GM18526 (cell line): ENCODE measurements around the gene NKAIN4.
A peak's percentile ranks its signal among the peaks of the same experiment; 100 is the strongest.

Experiments used
- POLR2A ChIP-seq: IDR thresholded peaks from 3 replicates; pipeline ENCODE4 v1.6.1; 2011; ENCODE audit not compliant: insufficient read length; ENCODE audit errors: extremely low read depth

Gene NKAIN4

DNA sequence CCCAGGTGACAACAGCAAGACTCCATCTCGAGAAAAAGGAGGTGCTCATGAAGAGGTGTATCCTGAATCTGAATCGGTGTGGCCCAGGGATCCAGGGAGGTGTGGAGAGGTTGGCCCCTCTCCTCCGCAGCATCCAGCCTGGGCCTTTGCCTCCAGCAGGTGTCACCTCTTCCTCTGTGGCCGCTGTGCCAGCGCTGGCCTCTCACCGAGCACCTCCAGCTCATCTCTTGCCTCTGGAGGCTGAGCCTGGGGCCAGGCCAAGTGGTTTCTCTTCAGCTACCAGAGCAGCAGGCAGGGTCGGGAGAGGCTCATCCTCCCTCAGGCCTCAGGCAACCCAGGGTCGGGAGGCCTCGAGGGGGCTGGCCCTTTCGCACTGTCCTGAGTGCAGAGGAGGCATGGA lies 37.5 kb upstream of the NKAIN4 start:
- no peak for TF ChIP-seq POLR2A

DNA sequence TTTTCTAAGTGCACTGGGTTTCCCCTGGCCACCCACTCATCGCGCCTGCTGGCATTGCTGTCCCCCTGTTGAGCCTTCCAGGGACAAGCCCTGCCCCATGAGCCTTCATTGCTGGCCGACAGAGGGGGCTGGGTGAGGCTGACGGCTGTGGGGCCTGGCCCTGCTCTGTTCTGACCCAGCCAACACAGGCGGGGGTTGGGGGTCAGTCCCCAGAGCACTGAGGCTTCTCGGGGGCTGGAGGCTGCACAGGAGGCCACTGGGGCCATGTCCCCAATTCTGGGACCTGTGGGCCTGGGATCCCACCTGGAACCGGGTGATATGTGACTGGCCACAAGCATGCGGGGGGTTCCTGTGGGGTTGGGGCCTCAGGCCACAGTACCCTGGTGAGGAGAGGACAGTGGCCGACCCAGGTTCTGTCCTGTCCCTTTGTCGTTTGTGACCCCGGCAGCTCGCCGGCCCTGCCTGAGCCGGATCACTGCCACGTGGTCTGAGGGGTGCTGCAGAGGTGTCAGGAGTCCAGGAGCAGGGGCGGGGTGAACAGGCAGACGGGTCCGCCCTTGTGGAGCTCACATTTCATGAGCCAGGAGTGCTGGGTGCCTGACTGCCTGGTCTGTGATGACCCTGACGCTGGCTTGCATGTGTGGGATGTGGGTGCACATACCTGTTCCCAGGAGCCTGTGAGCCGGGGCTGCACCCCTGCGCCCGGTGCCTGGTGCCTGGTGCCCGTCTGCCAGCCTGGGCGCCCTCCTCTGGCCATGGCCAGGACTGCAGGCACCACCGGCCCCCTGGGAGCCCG lies 36.6 kb upstream of the NKAIN4 start:
- TF ChIP-seq POLR2A = no peak

DNA sequence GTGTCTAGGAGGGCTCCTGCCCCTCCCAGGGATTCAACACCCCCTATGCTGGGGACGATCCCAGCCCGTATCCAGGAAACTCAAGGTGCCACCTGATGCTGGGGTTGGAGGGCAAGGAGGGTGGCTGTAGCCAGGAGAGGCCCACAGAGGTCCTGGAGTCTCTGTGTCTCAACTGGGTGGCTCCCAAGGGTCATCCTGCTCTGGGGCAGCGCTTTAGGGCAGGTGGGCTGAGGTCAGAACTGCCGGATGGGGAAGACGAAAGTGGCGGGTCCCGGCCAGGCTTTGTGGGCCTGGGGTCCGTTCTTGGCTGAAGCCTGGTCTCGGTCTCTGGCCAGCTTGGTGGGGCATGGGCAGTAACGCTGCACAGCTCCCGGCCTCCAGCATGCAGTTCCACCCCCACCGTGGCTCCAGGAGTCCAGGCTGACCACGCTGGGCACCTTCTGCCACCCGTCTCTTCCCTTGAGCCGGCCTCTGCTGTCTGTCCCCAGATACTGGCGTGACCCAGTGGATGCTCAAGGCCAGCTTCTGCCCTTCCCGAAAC lies 35.9 kb upstream of the NKAIN4 start:
- TF ChIP-seq POLR2A = no peak

DNA sequence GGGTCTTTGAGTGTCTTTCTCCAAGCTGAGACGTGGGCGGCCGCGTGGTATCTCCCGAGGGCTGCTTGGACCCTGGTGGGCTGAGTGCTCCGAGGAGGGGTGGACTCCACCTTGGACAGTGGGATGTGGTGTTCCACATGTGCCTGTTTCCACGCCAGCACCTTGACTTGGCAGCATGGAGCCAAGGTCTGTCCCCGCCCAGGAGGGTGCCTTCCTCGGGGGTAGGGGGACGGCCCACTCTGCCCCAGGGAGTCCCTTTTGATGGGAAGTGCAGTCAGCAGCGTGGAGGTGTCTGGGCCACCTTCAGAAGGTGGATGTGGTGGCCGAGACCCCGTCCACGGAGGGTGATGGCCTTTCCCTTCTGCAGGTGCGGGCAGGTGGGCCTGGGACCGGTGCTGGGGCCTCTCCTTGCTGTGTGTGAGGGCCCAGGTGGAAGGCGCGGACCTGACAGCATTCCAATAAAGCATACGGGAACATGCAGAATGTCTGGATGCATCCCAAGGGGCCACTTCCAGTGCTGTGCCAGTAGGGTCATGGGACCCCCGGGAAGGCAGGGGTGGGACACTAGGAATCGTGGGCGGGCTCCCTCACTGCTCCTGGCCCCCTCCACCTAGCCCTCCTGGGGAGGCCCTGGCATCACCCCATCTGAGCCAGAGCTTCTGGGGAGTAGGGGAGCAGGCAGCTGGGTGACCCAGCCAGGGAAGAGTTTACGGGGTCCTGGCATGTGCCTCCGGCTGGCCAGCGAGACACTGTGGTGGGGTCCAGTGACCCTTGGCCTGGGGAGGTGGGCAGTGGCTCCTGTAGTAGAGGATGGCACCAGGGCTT lies 35.3 kb upstream of the NKAIN4 start:
- peak; percentile 12 for TF ChIP-seq POLR2A

DNA sequence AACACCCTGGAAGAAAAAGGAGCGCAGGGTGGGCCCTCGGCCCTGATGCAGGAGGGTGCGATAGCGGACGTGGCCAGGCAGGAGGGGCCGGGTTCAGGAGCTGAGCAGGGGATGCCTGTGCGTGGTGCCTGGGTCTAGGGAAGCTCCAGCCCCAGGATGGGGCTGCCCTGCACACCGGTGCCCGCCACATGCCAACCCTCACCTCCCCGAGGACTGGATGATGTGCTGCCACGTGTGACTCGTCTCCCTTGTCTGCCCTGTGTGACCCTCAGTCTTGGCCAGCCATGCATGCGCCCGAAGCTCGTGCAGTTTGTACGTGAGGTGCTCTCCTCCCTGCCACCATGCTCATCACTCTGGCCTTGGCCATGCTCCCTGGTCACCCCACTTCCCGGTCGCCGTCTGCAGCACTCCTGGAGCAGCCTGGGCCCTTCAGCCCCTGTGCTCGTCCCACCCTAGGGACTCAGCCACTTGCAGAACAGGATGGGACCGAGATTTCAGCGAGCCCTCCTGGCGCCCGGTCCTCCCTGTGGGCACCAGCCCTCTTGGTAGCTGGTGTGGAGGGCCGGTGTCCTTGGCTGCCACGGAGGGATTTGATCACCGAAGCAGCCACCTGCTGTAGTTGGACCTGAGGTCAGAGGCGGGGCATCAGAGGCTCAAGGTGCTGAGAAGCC lies 34.5 kb upstream of the NKAIN4 start:
- TF ChIP-seq POLR2A = no peak

DNA sequence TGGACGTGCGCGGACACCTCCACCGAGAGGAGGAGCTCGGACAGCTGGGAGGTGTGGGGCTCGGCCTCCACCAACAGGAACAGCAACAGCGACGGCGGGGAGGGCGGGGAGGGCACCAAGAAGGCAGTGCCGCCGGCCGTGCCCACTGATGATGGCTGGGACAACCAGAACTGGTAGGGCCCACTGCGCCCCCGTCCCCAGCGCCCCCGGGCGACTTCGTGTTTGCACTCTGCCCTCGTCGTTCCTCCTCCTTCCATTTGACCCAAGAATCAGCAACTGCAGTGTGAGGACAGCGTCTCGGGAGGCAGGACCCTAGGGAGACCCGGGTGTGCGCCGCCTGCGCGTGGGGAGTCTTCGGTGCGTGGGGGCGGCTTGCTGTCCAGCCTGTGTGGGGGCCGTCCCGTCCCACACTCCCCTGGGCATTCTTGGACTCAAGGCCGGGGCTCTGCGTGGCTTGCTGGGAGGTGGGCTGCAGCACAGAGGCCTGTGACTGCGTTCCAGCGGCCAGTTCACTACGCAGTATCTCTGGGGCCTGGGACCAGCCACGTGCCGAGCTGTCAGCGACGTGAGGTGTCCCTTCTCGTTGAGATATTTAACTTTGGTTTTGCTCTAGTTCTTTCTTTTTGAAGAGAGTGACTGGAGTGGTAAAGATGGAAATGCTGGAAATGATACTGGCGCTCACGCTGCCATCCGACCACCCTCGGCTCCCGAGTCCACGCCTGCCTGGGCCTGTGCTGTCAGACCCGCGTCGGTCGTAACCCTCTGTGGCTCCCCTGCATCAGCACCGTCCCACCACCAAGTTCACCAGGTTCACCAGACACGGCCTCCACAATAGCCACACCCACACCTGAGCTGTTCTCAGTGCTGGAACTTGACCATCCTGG lies 33.7 kb upstream of the NKAIN4 start:
- TF ChIP-seq POLR2A = no peak

DNA sequence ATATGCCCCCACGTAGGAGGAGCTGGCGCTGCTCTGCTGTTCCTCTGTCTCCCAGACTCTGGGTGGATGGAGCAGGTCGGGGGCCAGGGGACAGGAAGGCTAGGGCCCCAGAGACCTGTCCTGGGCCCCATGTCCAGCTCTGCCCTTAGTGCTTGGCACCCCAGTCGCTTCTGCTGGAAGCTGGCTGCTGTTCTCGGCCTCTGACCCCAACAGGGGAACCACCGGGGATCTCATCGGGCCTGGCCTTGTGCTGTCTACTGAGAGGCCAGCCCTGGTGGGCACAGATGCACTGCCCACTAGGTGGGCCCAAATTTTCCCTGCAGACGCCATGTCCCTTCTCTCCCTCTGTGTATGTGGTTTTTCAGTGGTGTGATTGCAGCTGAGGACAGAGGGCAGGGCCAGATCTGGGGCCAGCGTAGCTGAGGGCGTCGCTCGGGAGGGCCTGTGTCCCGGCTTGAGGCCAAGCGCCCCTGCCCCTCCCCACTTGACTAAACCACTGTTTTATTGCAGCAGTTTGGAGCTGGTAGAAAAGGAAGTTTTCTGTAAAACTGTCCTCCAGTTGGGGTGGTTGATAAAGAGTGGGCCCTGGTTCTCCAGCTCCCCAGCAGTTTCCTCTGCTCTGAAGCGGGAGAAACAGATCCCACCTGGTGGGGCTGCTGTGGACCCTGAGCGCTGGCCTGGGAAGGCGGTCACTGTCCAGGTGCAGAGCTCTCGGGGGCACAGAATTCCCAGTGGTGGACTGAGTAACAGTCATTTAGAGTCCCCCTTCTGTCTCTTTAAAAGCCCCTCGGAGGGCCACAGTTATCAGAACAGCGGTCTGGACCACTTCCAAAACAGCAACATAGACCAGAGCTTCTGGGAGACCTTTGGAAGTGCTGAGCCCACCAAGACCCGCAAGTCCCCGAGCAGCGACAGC lies 32.8 kb upstream of the NKAIN4 start:
- no peak for TF ChIP-seq POLR2A

DNA sequence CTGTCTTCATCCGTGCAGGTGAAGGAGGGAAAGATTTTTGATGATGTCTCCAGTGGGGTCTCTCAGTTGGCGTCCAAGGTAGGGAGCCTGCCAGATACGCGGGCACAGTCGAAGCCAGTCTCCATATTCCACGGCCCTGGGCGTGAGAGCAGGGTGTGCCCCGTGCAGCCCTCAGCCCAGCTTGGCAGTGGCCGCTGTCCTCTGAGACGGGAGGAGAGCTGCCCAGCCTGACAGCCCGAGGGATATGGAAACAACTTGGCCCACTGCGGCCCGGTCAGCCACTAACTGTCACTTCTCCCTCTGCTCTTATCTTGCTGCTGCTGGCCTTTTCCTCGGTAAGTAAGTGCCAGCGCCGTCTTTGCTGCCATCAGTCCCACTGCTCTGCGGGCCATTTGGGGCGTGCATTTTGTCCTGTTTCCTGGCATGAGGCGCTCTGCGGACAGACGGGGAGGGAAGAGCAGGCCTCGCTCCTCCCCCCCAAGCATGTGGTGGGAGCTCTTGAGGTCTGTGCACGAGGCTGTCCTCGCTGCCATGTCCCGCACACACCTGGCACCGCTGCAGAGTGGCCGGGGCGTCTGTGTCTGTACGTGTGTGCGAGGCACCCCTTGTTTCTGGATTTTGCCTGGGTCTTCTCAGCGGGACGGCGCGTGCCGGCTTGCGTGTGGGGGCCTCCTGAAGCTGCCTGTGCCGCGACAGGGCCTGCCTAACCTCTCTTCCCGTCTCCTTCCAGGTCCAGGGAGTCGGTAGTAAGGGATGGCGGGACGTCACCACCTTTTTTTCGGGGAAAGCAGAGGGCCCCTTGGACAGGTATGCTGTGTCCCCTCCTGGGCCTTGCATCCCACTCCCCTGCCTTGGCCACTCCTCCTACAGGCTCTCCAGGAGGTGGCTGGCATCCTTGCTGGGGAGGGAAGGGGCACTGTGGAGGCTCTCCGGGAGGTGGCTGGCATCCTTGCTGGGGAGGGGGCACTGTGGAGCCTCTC lies 31.7 kb upstream of the NKAIN4 start:
- TF ChIP-seq POLR2A = no peak

DNA sequence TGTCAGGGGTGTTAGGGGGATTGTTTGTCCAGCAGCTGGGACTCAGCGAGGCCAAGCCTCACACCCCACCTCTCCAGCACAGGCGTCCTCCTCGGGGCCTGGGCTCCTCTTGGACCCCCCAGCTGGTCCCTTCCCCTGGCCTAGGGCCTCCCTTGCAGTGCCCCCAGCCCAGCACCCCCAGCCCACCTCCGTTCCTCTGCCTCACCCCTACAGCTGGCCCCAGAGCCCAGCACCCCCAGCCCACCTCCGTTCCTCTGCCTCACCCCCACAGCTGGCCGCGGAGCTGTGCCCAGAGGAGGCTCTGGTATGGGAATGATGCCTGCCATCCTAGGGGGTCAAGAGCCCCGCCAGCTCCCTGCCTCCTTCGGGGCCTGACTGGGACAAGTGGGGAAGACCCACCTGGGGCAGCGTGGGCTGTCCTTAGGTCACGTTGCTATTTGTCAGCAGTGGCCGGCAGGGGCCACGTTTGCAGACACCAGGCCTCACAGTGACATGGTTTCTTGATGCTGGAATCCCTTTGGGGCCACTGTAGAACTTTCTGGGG lies 30.8 kb upstream of the NKAIN4 start:
- no peak for TF ChIP-seq POLR2A

DNA sequence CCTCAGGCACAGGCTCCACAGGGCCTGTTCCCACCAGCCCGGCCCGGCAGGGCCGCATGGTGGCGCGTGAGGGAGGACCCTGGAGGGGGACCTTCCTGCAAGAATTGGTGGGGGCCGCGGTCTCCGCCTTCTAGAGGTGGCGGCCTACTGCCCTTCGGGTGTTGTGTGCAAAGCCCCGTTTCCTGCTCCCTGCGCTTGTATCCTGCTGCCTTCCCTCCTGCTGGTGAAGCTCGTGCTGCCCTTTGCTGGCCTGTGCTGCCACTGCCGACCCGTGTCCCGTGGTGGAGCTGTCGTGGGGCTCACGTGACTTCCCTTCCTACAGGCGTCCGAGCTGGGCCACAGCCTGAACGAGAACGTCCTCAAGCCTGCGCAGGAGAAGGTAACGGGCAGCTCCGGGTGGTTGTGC lies 30.3 kb upstream of the NKAIN4 start:
- TF ChIP-seq POLR2A = no peak

DNA sequence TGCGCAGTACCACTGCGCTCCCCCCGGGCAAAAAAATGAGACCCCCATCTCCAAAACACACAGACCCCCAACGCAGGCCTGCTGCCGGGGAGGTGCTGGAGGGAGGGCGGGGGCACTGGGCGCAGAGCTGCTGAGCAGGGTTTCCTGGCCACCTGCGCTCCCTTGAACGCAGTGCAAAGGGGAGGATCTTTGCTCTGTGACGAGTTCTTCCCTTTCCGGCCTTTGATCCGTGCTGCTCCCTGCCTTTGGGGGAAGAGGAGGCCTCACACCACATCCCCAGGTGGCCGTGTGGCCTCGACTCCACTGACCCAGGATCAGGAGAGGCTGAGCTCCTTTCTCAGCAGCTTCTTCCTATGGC lies 29.8 kb upstream of the NKAIN4 start:
- TF ChIP-seq POLR2A = no peak

DNA sequence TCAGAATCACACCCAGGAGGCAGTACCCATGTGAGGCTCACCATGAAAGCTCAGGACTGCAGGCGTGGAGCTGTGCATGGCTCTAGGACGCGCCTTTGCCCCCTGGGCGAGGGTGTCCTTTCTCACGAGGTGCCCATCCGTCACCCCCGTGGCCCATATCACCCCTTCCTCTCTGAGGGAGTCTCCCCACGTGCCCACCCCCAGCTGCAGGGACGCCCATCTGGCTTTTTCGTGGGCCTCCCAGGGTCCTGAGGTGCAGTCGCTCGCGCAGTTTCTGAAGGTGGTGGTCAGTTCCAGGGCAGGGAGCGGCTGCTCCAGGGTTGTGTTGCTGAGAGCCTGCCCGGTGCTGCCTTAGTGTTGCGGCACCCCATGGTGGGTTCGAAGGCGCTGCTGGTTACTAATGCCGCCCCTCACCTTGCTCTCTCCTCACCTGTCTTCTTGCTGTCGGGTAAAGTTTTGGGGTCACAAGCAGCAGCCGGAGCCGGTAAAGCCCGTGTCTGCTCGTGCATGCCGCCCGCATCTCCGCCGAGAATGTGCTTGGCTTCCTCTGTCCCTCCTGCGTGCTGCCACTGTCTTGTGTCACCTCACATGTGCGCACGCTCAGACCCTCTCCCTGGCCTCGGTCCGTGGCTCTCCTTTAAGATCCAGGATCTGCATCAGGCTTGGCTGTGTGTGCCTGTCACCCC lies 29.3 kb upstream of the NKAIN4 start:
- no peak for TF ChIP-seq POLR2A
